GM19397 (cell line): Measurements from ENCODE around the gene TBC1D3K.
"Not testable (repeated sequence)": the region's sequence is repeated elsewhere in the genome, so short reads cannot be mapped to it uniquely, and the experiment has no call there.

Experiments used
- ATAC-seq: cut with Tn5 transposase; IDR thresholded peaks from one replicate; pipeline ENCODE4 v1.9.1; 2021; ENCODE audit warnings: mild to moderate bottlenecking, moderate library complexity; ENCODE audit not compliant: unreplicated experiment

TBC1D3K gene

GRCh38 chr17:37924115-37924514 is at the start of gene TBC1D3K:
Gene TBC1D3K (plus strand): TSS chr17:37924415. CDS start chr17:37926000, 1,585 bp downstream.
- not testable (repeated sequence) for ATAC-seq

GRCh38 chr17:37884516-37884915 is 39.7 kb upstream of the TBC1D3K start:
- ATAC-seq, result no peak

GRCh38 chr17:37885136-37885535 is 39.1 kb upstream of the TBC1D3K start:
- ATAC-seq, result no peak

GRCh38 chr17:37888881-37889280 is 35.3 kb upstream of the TBC1D3K start:
- no peak for ATAC-seq

- not testable (repeated sequence) for ATAC-seq
Observed at GRCh38 chr17:37896961-37897360, 27.3 kb upstream of the TBC1D3K start.
